Mesenteric fat pad (tissue), 1 donor: ENCODE measurements around the gene ISG15. TPM values are rescaled to one million over a fixed set of nuclear protein-coding genes. Genes with fewer than 3 reads are reported as not detected.

Source experiments
- DNase-seq: peaks from one replicate; pipeline ENCODE4 v3.0.0-alpha.2; 2020; ENCODE audit warnings: low spot score
- total RNA-seq: library from RNA; stranded (reverse); fragmentation: NEBNext Ultra II Directional; extraction: Animal tissue kit (Norgen Biotek cat#: 25700); gene quantifications from one replicate; pipeline ENCODE4 v1.2.1, GENCODE V29; 2021
- donor health status: DM: yes; HTN: yes; CAD: no.

ISG15 gene
- total RNA-seq, 1 donor from 2014 or later: 47.0 TPM

DNA sequence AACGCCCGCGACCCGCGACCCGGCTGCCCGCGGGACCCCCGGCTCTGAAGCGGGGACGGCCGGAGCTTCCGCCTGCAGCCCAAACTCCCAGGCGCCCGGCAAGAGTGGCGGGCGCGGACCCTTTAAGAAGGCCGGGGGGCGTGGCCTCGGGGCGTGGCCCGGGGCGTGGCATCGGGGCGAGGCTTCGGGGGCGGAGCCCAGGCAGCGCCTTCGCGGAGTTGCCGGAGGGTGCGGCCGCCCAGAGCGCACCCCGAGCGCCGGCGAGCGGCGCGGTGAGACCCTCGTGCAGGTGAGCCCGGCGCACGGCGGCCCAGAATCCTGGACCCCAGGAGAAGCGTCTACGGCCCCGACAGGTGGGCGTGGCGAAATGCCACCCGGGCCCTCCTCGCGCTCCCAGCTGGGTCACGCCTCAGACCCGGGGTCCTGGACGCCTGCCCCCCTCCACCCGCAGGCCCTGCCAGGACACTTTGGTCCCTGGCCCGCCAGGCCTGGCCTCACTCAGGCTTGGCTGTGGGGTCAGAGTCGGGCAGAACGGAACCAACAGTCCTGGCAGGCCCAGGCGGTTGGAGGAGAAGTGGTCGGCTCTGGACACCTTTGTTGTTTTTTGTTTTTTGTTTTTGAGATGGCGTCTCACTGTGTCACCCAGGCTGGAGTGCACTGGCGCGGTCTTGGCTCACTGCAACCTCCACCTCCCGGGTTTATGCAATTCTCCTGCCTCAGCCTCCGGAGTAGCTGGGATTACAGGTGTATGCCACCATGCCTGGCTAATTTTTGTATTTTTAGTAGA, 46.4 kb downstream of the ISG15 start:
- peak; percentile 94 for DNase-seq

DNA sequence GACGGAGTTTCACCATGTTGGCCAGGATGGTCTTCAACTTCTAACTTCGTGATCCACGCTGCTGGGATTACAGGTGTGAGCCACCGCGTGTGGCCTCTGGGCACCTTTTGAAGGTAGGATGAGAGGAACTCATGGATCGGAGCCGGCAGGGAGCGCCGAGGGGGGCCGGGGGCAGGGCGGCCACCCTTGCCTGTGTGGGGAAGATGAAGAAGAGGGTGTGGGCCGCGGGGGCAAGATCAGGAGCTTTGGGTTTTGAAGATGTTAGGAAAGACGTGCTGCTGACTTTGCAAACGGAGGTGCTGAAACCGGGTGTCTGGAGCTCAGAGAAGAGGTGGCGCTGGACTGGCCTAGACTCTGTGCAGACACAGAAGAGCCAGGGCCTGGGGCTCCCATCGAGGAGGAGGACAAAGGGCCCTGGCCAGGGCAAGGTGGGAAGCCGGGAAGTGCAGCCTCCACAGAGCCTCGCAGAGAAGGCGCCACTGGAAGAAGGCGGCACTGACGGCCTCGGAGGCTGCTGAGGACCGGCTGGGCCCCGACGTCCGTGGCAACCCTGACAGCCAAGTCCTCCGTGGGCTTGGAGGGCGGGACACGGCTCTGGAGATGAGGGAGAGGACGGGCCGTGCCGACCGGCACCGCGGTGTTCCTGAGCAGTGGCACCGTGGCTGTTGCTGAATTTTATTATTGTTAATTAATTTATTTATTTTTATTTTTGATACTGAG, 47.1 kb downstream of the ISG15 start:
- DNase-seq: no peak

DNA sequence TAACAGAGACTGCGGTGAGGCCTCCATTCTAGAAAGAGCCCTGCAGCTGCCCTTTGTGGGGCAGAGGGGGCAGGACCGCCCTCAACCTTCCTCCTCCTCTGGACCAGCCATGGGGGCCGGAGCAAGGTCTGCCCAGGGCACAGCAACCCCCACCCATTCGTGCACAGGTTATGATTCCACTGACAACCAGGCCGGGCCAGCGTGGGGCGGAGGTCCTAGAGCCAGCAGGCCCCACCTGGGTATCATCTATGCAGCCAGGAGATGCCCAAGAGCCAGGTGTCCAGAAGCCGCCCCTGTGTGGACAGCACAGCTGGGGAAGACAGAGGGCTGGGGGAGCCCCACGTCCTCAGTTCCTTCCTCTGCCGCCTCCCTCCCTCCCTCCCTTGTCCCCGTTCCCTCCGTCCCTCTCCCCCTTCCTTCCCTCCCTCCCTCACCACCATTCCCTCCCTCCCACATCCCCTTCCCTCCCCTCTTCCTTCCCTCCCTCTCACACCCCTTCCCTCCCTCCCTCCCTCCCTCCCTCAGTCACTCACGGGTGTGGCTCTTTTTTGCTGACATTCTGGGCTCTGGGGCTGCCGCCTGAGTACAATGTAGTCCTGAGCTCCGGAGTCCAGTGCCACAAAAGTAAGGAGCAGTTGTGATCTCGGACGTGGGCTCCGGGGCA, 48.5 kb downstream of the ISG15 start:
- DNase-seq: no peak

DNA sequence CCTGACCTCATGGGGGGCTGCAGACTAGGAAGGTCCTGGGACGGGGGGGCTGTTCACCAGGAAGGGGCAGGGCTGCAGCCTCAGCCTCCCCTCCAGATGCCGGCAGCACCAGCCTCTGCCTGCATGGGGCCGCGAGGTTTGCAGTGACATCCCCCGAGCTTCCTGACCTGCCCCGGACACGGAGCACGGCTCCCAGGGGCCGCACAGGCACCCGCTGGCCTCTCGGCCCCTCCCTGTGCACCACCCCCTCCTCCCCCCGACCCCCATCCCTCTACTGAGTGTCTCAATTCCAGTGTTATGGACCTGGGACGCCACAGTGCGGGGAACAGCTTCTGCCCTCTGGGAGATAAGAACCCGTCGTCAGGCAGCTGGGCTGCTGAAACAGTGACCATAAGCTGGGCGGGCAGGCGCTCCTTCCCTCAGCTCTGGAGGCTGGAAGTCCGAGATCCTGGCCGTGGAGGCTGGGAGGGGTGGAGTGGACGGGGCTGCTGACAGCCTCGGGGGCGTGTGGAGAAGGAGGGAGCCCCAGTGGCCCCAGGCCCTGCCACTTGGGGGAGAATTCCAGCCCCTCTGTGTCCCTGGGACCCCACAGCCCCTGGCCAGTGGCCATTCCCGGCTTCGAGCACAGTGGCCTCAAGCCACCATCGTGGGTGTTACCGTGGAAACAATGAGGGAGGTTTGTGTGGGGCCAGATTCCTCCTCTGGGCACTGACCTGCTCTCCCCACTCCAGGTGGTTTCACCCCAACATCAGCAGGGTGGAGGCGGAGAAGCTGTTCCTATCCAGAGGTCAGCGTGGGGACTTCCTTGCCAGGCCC, 49.3 kb downstream of the ISG15 start:
- DNase-seq: no peak

DNA sequence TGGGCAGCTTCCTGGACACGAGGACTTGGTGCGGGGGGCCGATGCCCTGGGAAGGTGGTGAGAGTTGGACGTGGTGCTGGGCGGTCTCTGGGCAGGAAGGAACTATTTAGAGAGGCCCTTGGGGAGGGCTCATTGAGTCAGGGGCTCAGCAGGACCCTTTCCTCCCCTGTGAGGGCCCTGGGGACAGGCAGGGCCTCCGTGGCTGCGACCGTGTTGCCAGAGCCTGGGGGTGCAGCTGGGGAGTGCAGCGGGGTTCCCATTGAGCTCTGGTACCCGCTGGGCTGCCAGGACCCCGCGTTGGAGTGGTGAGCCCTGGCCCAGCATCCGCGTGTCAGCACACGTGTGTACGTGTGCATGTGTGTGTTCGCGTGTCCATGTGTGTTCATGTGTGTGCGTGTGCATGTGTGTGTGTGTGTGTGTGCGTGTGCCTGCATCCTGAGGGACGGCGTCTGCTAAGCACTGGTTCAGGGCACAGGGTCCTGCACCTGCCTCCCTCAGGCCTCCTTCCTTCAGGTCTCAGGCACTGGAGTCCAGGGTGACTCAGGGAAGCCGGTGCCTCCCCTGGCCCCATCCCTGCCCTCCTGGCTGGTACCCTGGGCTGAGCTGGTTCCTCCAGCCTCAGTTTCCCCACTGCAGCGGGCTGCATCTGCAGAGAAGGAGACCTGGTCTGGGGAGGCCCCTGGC, 50.1 kb downstream of the ISG15 start:
- DNase-seq: no peak

Other genes with a start within 250 kb of the ISG15 start
- gene SAMD11, start 89.6 kb upstream of the ISG15 start, total RNA-seq: 2.8 TPM
- 49.8 TPM for gene NOC2L, start 54.2 kb upstream of the ISG15 start, total RNA-seq
- gene KLHL17, start 52.9 kb upstream of the ISG15 start, total RNA-seq: 8.8 TPM
- 0.39 TPM for gene PLEKHN1, start 47.0 kb upstream of the ISG15 start, total RNA-seq
- gene PERM1, start 31.4 kb upstream of the ISG15 start, total RNA-seq: not detected
- gene HES4, start 13.4 kb upstream of the ISG15 start, total RNA-seq: 25.5 TPM
- 17.6 TPM for gene AGRN, start 6.6 kb downstream of the ISG15 start, total RNA-seq
- not detected for gene RNF223, start 60.8 kb downstream of the ISG15 start, total RNA-seq
- gene C1orf159, start 102.6 kb downstream of the ISG15 start, total RNA-seq: 9.0 TPM
- 1.4 TPM for gene TTLL10, start 160.4 kb downstream of the ISG15 start, total RNA-seq
- 0.80 TPM for gene TNFRSF18, start 193.1 kb downstream of the ISG15 start, total RNA-seq
- 10.7 TPM for gene TNFRSF4, start 200.7 kb downstream of the ISG15 start, total RNA-seq
- 144 TPM for gene SDF4, start 218.5 kb downstream of the ISG15 start, total RNA-seq
- 14.1 TPM for gene B3GALT6, start 218.7 kb downstream of the ISG15 start, total RNA-seq
- 2.9 TPM for gene C1QTNF12, start 233.2 kb downstream of the ISG15 start, total RNA-seq